BE2C (cell line): Measurements from ENCODE around the gene IL32.

Experiments
- DNase-seq: peaks from one replicate; pipeline ENCODE4 v3.0.0-alpha.2; 2020
- H3K27me3 ChIP-seq: fragments of 250-450 bp; sonication (Bioruptor Pico); 2 replicates; pipeline ENCODE4 v1.5.1; 2020; ENCODE audit warnings: mild to moderate bottlenecking
- H3K36me3 ChIP-seq: fragments of 250-450 bp; sonication (Bioruptor Pico); 2 replicates; pipeline ENCODE4 v1.5.1; 2020; ENCODE audit warnings: mild to moderate bottlenecking
- H3K4me1 ChIP-seq: fragments of 250-450 bp; sonication (Bioruptor Pico); 2 replicates; pipeline ENCODE4 v1.5.1; 2020
- H3K4me3 ChIP-seq: 2 replicates; pipeline ENCODE4 v1.5.1; 2011; ENCODE audit warnings: low read depth, low read length
- H3K9me3 ChIP-seq: fragments of 250-450 bp; sonication (Bioruptor Pico); 2 replicates; pipeline ENCODE4 v1.5.1; 2020
- CTCF ChIP-seq: IDR thresholded peaks from 2 replicates; pipeline ENCODE4 v1.5.1; 2012; ENCODE audit warnings: mild to moderate bottlenecking, low read depth, low read length

The IL32 gene

GRCh38 chr16:3020247-3020603, 45.2 kb upstream of the IL32 start, which contains the start of gene TNFRSF12A:
Gene TNFRSF12A, plus strand, starts transcription at chr16:3020368. Its CDS starts 30 bp downstream, at chr16:3020398.
- Histone ChIP-seq H3K4me1 (peaks cover 20% of the 10 kb centered on the region), H3K9me3 (no peaks in the 10 kb centered on the region), H3K27me3 (no peaks in the 10 kb centered on the region), H3K36me3 (no peaks in the 10 kb centered on the region), H3K4me3 (peak within 1 kb of the TSS; percentile 56)
- peak; percentile 88 for DNase-seq
- no peak for TF ChIP-seq CTCF

GRCh38 chr16:3020604-3021448, 44.6 kb upstream of the IL32 start:
- Histone ChIP-seq H3K36me3 (peaks cover 3% of the 10 kb centered on the region; the same call in 1 of the 2 replicates), H3K4me1 (peaks cover 20% of the 10 kb centered on the region), H3K27me3 (no peaks in the 10 kb centered on the region), H3K9me3 (no peaks in the 10 kb centered on the region), H3K4me3 (peak overlapping the region; percentile 56)
- peak; percentile 37 for DNase-seq
- TF ChIP-seq CTCF, result no peak

GRCh38 chr16:3021449-3022207, 43.8 kb upstream of the IL32 start:
- Histone ChIP-seq H3K4me1 (peaks cover 20% of the 10 kb centered on the region), H3K4me3 (peak overlapping the region; percentile 56), H3K27me3 (no peaks in the 10 kb centered on the region), H3K9me3 (no peaks in the 10 kb centered on the region), H3K36me3 (peaks cover 11% of the 10 kb centered on the region)
- TF ChIP-seq CTCF, result peak; percentile 44; the same call in 1 of the 2 replicates
- DNase-seq, result peak; percentile 84

GRCh38 chr16:3022208-3022683, 43.2 kb upstream of the IL32 start:
- H3K27me3 ChIP-seq, result no peaks in the 10 kb centered on the region
- no peaks in the 10 kb centered on the region for H3K9me3 ChIP-seq
- peak; percentile 82 for DNase-seq
- no peak for TF ChIP-seq CTCF
- H3K4me1 ChIP-seq, result peaks cover 20% of the 10 kb centered on the region
- peaks cover 17% of the 10 kb centered on the region for H3K36me3 ChIP-seq
- H3K4me3 ChIP-seq, result peak overlapping the region; percentile 91

GRCh38 chr16:3022684-3023414, 42.6 kb upstream of the IL32 start:
- Histone ChIP-seq H3K36me3 (peaks cover 19% of the 10 kb centered on the region), H3K27me3 (no peaks in the 10 kb centered on the region), H3K9me3 (no peaks in the 10 kb centered on the region), H3K4me1 (peaks cover 21% of the 10 kb centered on the region), H3K4me3 (peak overlapping the region; percentile 91)
- peak; percentile 57 for DNase-seq
- TF ChIP-seq CTCF, result no peak
